Left lung (tissue), 10 donors: ENCODE data around the gene PLB1. TPM values are rescaled to one million over a fixed set of nuclear protein-coding genes. Genes with fewer than 3 reads are reported as not detected.

Experiments used
- ATAC-seq: fragments of 200-7000 bp; cut with Tn5 transposase; one replicate; pipeline ENCODE4 v1.9.1; 2020; ENCODE audit warnings: moderate library complexity
- DNase-seq, 4 donors: peaks; one replicate each; pipeline ENCODE4 v3.0.0-alpha.2; 2013 to 2020
- H3K27ac ChIP-seq, 2 donors: fragments of 200-600 bp; sonication (generic) in 1 of 2; one replicate each; pipeline versions ENCODE4 v1.5.0 to v1.8.0; 2020 to 2021
- H3K27me3 ChIP-seq, 2 donors: fragments of 200-600 bp; sonication (generic) in 1 of 2; one replicate each; pipeline versions ENCODE4 v1.5.0 to v1.8.0; 2020 to 2021
- H3K36me3 ChIP-seq, 2 donors: fragments of 200-600 bp; sonication (generic) in 1 of 2; one replicate each; pipeline versions ENCODE4 v1.5.0 to v1.8.0; 2020 to 2021
- H3K4me1 ChIP-seq, 2 donors: fragments of 200-600 bp; one replicate each; pipeline ENCODE4 v1.8.0; 2021
- H3K4me3 ChIP-seq, 2 donors: fragments of 200-600 bp; sonication (generic) in 1 of 2; one replicate each; pipeline versions ENCODE4 v1.5.0 to v1.8.0; 2020 to 2021; ENCODE audit warnings: mild to moderate bottlenecking in 1 of 2
- H3K9me3 ChIP-seq, 2 donors: fragments of 200-600 bp; sonication (generic) in 1 of 2; one replicate each; pipeline versions ENCODE4 v1.5.0 to v1.8.0; 2020 to 2021
- intact Hi-C, 2 donors: fragments of 100-400 bp; cut with DNase I; formaldehyde crosslinking; loops; one replicate each; pipeline versions ENCODE4 v1.11.2 to v1.14.2; 2022
- polyA plus RNA-seq, 6 donors: library from polyadenylated mRNA; unstranded; fragments of 120-200 nt; gene quantifications; one replicate each; pipeline ENCODE4 v1.2.1, GENCODE V29; 2013; ENCODE audit not compliant: insufficient read length in 6 of 6
- total RNA-seq, 2 donors: library from RNA; stranded (reverse); fragmentation: NEBNext Ultra II Directional; extraction: Animal tissue kit (Norgen Biotek cat#: 25700); gene quantifications; one replicate each; pipeline ENCODE4 v1.2.1, GENCODE V29; 2021
- TF ChIP-seq, protein P1 (sequence below), 2 donors: fragments of 200-600 bp; sonication (generic) in 1 of 2; IDR thresholded peaks; one replicate each; pipeline versions ENCODE4 v1.5.0 to v1.8.0; 2021; ENCODE audit warnings: antibody characterized with exemption in 2 of 2
- donor health status: DM: no; HTN: yes; CAD: no.
- donor health status: DM: no; HTN: no; CAD: no.

PLB1 gene
- total and polyA plus RNA-seq, 8 donors, result 0.94 to 6.8 (median 1.9) TPM

DNA sequence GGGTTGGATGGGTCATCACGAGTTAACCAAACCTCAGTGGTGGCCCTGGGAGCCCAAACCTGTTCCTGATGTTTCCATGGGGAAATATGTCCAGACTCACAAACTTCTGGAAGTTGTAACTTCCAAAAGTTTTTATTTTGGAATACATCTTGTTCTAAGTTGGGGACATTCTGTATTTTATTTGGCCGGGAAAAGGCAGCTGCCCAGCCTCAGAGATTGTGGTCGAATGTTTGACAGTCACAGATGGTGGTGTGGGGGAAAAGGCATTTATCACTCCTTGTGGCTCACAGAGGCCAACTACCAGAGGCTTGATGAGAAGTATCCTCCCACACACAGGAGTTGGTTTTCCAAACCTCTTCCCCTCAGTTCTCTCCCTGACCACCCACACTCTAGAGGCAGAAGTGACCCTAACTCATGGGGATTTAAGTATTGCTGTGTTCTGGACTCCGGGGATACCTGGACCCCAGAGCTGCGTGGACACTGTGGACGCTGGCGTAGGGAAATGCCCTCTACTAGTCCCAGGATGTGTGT, 131.1 kb downstream of the PLB1 start:
- H3K9me3 ChIP-seq, result no peaks in the 10 kb centered on the region

GRCh38 chr2:28627722-28628480, 132.0 kb downstream of the PLB1 start:
- ATAC-seq (no peak), DNase-seq (no peak)
- H3K9me3 ChIP-seq, result no peaks in the 10 kb centered on the region
- TF ChIP-seq, protein P1, sequence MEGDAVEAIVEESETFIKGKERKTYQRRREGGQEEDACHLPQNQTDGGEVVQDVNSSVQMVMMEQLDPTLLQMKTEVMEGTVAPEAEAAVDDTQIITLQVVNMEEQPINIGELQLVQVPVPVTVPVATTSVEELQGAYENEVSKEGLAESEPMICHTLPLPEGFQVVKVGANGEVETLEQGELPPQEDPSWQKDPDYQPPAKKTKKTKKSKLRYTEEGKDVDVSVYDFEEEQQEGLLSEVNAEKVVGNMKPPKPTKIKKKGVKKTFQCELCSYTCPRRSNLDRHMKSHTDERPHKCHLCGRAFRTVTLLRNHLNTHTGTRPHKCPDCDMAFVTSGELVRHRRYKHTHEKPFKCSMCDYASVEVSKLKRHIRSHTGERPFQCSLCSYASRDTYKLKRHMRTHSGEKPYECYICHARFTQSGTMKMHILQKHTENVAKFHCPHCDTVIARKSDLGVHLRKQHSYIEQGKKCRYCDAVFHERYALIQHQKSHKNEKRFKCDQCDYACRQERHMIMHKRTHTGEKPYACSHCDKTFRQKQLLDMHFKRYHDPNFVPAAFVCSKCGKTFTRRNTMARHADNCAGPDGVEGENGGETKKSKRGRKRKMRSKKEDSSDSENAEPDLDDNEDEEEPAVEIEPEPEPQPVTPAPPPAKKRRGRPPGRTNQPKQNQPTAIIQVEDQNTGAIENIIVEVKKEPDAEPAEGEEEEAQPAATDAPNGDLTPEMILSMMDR (IDR thresholded peaks at IDR 0.05), result no peak
- H3K27me3 ChIP-seq, result no peaks in the 10 kb centered on the region
- H3K4me1 ChIP-seq, result peaks cover 13 to 20% of the 10 kb centered on the region in 2 donors
- H3K4me3 ChIP-seq, result no peak overlapping the region
- H3K36me3 ChIP-seq, result peaks cover 0 to 22% of the 10 kb centered on the region in 2 donors
- intact Hi-C loops, result no loop called here
- H3K27ac ChIP-seq, result peak overlapping the region in 1 of 2 donors; percentile 38

More for the DNA sequence above, 131.1 kb downstream of the PLB1 start:
- intact Hi-C loops, result no loop called here
- Histone ChIP-seq H3K36me3 (peaks cover 0 to 19% of the 10 kb centered on the region in 2 donors), H3K4me3 (no peak overlapping the region), H3K27me3 (no peaks in the 10 kb centered on the region), H3K4me1 (peaks cover 15 to 29% of the 10 kb centered on the region in 2 donors), H3K27ac (peak overlapping the region; percentile 38 to 55)
- DNase-seq, result no peak
- TF ChIP-seq, protein P1 (IDR thresholded peaks at IDR 0.05), result no peak
- ATAC-seq, result peak; percentile 3

DNA sequence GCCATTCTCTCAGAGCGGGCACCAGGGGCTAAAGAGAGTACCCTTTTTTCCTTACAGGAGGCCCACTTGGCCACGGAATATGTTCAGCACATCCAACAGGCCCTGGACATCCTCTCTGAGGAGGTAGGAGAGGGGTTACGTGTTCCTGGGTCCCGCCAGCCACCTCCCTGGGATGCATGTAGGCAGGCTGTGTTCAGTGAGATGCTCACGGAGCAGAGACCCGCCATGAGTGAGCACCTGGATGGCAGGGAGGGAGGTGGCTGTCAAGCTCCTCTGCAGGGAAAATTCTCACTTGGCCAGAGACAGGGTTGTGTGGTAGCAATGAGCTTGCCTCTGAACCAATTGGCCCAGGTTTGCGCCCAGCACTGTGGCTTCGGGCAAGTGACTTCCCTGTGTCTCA, 132.6 kb downstream of the PLB1 start:
- H3K27me3 ChIP-seq, result no peaks in the 10 kb centered on the region
- TF ChIP-seq, protein P1 (IDR thresholded peaks at IDR 0.05), result no peak
- DNase-seq, result no peak
- H3K4me3 ChIP-seq, result no peak overlapping the region
- H3K27ac ChIP-seq, result no peak overlapping the region
- peaks cover 0 to 28% of the 10 kb centered on the region in 2 donors for H3K36me3 ChIP-seq
- intact Hi-C loops, result no loop called here
- H3K9me3 ChIP-seq, result no peaks in the 10 kb centered on the region
- H3K4me1 ChIP-seq, result peaks cover 13 to 20% of the 10 kb centered on the region in 2 donors
- no peak for ATAC-seq

GRCh38 chr2:28628987-28629386, 133.1 kb downstream of the PLB1 start:
- intact Hi-C loops, result no loop called here
- Histone ChIP-seq H3K4me3 (no peak overlapping the region), H3K9me3 (no peaks in the 10 kb centered on the region), H3K36me3 (peaks cover 0 to 33% of the 10 kb centered on the region in 2 donors), H3K27me3 (no peaks in the 10 kb centered on the region), H3K27ac (no peak overlapping the region), H3K4me1 (peaks cover 13 to 19% of the 10 kb centered on the region in 2 donors)
- ATAC-seq (no peak), DNase-seq (no peak)
- TF ChIP-seq, protein P1 (IDR thresholded peaks at IDR 0.05), result no peak

GRCh38 chr2:28629910-28630309, 134.1 kb downstream of the PLB1 start:
- H3K9me3 ChIP-seq, result no peaks in the 10 kb centered on the region
- intact Hi-C loops, result no loop called here
- peaks cover 10% of the 10 kb centered on the region in 2 donors for H3K4me1 ChIP-seq
- H3K36me3 ChIP-seq, result peaks cover 0 to 34% of the 10 kb centered on the region in 2 donors
- TF ChIP-seq, protein P1 (IDR thresholded peaks at IDR 0.05), result no peak
- ATAC-seq (no peak), DNase-seq (no peak)
- no peak overlapping the region for H3K4me3 ChIP-seq
- no peaks in the 10 kb centered on the region for H3K27me3 ChIP-seq
- H3K27ac ChIP-seq, result no peak overlapping the region
